Ureter (tissue), 1 donor: ENCODE results near the gene HYAL3. TPM values are rescaled to one million over a fixed set of nuclear protein-coding genes. Genes with fewer than 3 reads are reported as not detected.
"Not testable (repeated sequence)": the region's sequence is repeated elsewhere in the genome, so short reads cannot be mapped to it uniquely, and the experiment has no call there.

Source experiments
- DNase-seq: peaks from one replicate; pipeline ENCODE4 v3.0.0-alpha.2; 2020; ENCODE audit warnings: low spot score
- total RNA-seq: library from RNA; stranded (reverse); gene quantifications from one replicate; pipeline ENCODE4 v1.2.4, GENCODE V29; 2023
- donor health status: DM: yes; HTN: yes; CAD: no.

The HYAL3 gene
- total RNA-seq, 1 donor from 2014 or later, result 1.8 TPM

DNA sequence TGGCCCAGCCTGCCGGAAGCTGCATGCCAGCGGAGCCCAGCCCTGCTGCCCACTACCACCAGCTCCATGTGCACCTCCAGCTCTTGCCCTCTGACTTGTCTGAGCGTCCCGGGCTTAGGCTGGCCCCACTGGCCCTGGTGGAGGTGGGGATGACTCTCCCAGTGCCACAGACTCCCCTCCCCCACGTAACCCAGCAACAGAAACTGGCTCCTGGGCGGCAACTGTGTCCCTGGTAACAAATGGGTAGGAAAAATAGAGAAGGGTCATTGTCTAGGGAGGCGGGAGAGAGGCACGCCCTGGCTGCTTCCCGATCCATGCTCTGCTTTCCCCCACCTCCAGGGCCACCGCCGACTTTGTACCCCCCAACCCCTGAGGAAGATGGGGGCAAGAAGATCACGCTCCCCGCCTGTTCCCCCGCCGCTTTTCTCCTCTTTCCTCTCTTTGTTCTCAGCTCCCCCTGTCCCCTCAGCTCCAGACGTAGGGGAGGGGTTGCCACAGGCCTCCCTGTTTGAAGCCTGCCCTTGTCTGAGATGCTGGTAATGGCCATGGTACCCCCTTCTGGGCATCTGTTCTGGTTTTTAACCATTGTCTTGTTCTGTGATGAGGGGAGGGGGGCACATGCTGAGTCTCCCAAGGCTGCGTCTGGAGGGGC is 41.0 kb downstream of the HYAL3 start:
- DNase-seq, result no peak

DNA sequence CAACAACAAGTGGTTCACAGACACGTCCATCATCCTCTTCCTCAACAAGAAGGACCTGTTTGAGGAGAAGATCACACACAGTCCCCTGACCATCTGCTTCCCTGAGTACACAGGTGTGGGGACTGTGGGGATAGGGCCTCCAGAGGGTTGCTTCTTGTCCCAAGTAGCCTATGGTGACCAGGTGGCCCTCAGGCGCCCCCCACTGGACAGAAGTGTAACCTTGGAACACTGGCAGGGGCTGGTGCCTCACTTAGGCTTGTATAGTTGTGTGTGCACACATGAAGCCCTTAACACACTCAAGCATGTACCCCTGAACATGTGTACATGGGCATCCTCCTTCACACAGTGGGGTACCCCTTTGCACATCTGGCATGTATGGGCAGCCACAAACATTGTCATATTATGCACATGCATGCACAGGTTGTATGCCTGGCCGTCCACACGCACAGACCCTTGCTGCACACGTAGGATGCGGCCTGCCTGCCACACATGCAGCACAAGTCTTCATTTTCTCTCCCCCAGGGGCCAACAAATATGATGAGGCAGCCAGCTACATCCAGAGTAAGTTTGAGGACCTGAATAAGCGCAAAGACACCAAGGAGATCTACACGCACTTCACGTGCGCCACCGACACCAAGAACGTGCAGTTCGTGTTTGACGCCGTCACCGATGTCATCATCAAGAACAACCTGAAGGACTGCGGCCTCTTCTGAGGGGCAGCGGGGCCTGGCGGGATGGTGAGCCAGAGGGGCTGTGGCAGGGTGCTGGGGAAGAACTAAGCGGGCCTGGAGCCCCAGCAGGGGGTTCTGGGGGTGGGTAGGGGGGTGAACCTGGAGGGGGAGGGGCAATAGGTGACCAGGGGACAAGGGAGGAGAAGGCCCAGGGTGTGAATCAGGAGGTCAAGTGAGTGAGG is 42.0 kb downstream of the HYAL3 start:
- no peak for DNase-seq

DNA sequence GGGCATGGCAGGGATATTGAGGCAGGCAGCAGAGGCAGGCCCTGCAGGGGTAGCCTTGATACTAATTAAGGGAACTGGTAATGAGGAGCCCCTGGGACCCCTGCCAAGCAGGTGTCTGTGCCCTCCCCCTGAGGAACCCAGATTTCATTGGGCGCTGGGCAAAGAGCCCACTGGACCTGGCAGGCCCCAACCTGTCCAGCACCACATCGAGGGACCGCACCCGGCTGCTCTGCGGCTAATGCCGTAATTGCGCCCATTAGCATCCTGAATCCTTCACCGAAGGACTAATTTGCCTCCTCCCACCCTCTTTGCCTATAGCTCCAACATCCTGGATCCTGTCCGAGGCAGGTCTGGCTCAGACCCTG is 44.0 kb downstream of the HYAL3 start:
- no peak for DNase-seq

DNA sequence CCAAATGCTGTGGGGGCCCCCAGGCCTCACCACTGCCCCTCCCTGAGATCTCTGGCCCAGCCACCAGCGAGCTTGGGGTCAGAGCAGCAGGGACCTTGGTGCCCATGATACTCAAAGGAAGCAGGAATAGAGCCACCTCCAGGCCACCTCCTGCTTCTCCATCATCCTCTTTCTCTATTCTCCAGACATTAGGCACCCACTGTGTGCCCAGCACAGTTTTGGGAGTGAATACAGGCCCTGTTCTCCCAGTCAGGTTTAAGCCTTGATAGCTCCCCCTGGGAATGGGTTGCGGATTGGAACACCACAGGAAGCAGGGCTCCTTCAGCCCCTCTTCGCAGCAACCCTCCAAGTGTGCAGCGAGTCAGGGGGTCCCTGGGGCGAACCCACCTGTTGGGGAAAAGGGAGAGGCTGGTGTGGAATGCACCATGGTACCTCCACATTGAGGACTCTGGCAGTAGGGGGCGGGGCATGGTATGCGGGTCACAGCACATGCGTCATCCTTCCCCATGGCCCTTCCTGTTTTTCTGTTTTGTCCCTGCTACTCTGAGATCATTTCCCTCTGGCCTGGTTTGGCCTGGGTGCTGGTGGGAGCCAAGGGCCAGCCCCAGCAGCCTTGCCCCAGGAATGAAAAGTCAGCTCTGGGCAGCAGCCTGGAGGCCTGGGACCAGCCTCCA is 44.5 kb downstream of the HYAL3 start:
- DNase-seq, result no peak

DNA sequence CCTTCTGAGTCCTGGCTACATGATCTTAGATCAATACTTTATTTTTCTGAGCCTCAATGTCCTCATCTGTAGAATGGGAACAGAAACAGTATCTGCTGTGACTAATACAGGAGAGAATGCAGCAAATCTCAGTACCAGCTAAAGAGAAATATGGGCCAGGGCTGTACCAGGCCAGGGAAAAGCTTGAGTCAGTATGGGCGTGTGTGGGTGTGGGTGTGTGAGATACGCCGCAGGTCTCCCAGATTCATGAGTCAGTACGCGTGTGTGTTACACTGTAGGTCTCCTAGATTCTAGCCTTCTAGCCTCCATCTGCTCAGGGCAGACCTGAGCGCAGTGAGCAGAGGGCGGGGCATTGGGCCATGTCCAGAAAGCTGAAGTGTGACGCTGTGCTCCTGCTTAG is 48.0 kb downstream of the HYAL3 start:
- no peak for DNase-seq

DNA sequence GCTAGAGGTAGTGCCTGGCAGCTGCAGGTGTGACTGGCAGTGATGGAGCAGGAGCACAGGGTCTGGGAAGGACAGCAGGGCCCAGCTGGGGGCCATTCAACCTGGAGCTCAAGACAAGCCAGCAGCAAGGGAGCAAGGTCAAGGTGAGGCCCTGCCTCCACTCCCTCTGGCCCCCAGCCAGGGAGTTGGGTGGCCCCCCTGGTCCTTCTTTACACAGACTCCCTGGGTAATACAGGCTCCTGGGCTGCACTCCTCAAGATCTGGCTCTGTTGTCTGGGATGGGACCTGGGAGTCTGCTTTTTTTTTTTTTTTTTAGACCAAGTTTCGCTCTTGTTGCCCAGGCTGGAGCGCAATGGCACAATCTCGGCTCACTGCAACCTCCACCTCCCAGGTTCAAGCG is 48.7 kb downstream of the HYAL3 start:
- DNase-seq, result no peak

DNA sequence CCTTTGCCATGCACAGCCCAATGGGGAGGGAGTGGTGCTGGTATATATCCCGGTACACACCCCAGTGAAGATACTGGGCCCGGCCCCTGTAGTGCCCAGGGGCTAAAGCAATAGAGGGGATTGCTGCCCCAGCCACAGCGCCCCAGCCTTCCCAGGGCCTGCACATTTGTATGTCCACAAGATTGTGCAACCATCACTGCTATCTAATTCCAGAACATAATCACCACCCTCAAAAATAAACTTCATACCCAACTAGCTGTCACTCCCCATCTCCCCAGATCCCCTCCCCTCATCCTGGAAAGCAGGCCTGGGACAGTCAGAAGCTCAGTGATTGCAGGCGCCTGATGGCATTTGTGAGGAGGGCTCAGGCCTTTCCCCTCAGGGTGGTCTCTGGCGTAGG is 49.7 kb downstream of the HYAL3 start:
- DNase-seq, result no peak

DNA sequence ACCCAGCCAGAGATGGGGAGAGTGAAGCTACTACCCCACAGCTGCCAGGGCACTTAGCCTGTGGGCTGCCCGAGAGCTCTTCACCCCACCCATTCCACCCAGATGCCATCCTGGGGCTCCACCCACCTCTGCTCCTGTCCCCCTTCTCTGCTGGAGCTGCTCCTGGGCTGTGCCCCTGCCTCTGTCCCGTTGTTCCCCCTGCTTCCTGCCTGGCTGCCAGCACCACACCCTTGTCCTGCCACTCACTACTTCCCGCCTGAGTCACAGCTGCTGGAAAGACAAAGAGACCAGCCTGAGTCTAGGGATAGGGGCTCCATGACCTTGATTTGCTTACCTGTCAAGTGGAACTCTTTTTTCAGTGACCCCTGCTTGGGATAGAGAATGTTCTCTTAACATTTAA is 50.8 kb downstream of the HYAL3 start:
- no peak for DNase-seq

DNA sequence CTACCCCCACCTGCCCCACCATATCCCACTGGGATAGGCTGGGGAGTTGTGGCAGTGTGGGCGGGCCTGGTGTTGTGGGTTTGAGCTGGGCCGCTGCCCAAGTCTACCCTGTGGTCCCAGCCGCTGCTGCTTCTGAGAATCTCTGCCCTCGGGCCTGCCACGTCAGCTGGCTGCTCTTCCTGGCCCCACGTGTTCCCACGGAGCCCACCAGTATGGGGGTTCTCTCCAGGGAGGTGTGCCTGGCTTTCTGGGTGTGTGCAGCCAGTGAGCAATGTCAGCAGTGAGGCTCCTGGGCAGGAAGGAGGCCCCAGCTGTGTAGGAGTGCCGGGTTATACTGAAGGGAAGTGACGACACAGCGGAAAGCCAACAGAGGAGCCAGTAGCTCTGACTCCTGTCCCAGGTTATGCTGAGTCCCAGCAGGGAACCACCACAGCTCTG is 52.7 kb downstream of the HYAL3 start:
- DNase-seq, result peak; percentile 66

DNA sequence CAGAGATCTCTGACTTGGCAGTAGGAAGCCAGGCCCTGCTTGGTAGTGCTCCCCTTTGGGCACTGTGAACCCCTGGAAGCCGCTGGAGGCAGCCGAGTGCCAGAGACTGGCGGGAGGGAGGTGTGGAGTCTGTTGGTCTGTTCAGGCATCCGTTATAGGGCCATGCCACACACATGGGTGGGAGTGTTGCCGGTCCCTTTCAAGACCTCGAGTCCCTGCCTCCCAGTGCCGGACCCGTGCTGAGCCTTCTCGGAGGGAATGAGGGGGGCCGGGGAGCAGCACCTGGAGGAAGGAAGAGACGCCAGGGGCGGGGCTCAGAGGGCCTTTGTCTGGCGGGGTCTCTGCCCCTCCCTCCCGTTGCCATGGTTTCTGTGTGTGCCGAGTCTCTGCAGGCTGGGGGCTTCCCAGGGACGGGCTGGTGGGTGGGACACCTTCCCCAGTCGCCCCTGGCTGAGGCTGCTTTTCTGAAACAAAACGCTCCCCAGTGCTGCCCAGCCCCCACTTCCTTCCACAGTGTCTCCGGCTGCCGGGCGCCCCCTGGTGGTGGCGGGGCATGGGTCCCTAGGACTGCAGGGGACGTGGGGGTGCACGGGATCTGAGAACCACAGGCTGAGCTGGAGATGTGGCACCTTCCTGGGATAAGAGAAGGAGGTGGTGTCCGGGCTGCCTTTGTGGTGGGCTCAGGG is 53.2 kb downstream of the HYAL3 start:
- peak; percentile 90 for DNase-seq

DNA sequence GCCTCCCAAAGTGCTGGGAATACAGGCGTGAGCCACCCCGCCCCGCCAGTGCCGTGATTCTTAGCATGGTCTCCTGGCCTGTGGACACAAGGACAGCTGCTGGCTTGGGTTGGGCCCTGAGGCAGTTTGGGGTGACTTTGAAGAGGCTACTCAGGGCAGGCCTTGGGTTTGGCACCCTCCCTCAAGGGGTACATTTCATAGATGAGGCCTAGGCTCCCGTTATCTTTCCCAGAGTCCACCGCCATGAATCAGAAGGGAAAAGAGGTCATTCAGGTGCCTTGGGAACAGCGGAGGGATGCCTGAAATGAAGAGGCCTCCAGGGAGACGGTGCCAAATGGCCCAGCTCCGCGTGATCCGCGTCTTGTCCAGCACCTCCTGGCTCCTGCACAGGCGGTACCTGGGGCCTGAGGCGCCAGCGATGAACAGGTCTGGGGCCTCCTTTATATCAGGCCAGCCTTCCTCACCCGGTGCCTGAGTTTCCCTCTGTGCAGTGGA is 53.9 kb downstream of the HYAL3 start:
- DNase-seq, result no peak

DNA sequence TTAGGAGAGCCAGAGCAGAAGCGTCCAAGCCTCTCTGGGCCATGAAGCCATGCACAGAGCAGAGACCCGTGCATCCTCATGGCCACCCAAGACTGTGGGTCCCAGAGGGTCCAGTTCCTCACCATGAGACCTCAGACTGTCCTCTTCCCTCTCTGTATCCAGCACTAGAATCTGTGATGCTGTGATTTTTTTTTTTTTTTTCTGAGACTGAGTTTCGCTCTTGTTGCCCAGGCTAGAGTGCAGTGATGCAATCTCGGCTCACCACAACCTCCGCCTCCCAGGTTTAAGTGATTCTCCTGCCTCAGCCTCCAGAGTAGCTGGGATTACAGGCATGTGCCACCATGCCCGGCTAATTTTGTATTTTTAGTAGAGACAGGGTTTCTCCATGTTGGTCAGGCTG is 54.4 kb downstream of the HYAL3 start:
- not testable (repeated sequence) for DNase-seq

DNA sequence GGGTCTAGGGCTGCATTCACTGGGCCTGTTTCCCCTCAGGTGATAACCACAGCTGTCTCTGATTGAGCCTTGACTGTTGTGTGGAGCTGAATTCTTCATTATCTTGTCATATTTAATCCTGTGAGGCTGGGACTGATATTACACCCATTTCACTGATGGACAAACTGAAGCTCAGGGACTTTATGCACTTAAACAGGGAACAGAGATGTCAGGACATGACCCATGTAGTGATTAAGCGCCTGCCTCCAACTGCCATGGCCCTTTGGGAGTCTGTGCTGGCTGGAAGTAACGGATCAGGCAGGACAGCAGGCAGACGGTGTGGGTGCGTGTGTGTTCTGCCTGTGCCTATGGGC is 55.7 kb downstream of the HYAL3 start:
- no peak for DNase-seq

DNA sequence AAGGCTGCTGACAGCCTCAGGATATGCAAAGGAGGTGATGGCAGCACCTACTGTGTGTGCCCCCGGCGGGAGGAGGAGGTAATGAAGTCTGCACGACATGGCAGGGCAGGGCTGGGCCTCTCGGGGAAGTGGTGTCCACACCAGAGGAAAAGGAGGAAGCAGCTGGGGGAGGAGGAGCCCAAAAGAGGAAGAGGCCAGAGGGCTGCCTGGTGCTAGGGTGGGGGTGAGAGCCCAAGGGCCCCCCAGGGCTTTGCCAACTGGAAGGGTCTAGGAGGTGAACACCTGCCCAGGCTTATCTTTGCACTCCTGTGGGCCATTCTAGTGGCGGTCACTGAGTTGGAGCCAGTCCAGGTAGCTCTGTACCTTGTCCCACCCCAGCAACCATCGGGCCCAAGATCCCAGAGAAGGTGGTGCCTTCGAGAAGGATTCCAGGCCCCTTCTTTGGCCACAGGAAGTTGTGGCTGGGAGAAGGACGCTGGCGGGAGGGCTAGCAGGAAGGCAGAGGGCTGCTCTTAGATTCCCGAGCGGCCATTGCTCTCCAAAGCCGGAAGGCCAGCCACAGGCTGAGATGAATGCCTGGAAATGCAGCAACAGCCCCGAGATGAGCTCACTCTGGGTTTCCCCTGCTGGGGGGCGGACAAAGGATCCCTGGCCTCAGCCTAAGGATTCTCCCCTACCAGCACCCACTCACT is 56.2 kb downstream of the HYAL3 start:
- no peak for DNase-seq

Other genes with a start within 250 kb of the HYAL3 start
- gene RBM5, start 210.5 kb downstream of the HYAL3 start, total RNA-seq, result 220 TPM
- 132 TPM for gene SEMA3F, start 144.1 kb downstream of the HYAL3 start, total RNA-seq
- not detected for gene GNAT1, start 107.8 kb downstream of the HYAL3 start, total RNA-seq
- gene SLC38A3, start 94.1 kb downstream of the HYAL3 start, total RNA-seq, result 0.34 TPM
- gene GNAI2, start 63.2 kb downstream of the HYAL3 start, total RNA-seq, result 222 TPM
- 18.2 TPM for gene SEMA3B, start 30.3 kb downstream of the HYAL3 start, total RNA-seq
- gene LSMEM2, start 20.3 kb downstream of the HYAL3 start, total RNA-seq, result not detected
- 104 TPM for gene IFRD2, start 7.0 kb downstream of the HYAL3 start, total RNA-seq
- gene NAA80, start within 50 bp of the HYAL3 start, total RNA-seq, result 10.7 TPM
- gene HYAL1, start 4.2 kb upstream of the HYAL3 start, total RNA-seq, result 9.8 TPM
- 87.9 TPM for gene HYAL2, start 23.3 kb upstream of the HYAL3 start, total RNA-seq
- 24.7 TPM for gene TUSC2, start 28.8 kb upstream of the HYAL3 start, total RNA-seq
- gene RASSF1, start 41.4 kb upstream of the HYAL3 start, total RNA-seq, result 21.2 TPM
- 0.26 TPM for gene ZMYND10, start 46.3 kb upstream of the HYAL3 start, total RNA-seq
- 20.5 TPM for gene NPRL2, start 51.4 kb upstream of the HYAL3 start, total RNA-seq
- 27.5 TPM for gene CYB561D2, start 51.5 kb upstream of the HYAL3 start, total RNA-seq
- gene TMEM115, start 60.1 kb upstream of the HYAL3 start, total RNA-seq, result 30.4 TPM
- 2.6 TPM for gene CACNA2D2, start 204.2 kb upstream of the HYAL3 start, total RNA-seq